HL-60 (cell line): ENCODE data around the gene MMP26.

Experiments used
- DNase-seq, 2 experiments: peaks; one replicate each; pipeline ENCODE4 v3.0.0-alpha.2; 2010 to 2020; ENCODE audit warnings: low read depth in 1 of 2, low spot score in 1 of 2
- H3K27ac ChIP-seq: fragments of 250-450 bp; sonication (Bioruptor Pico); replicated peaks from 2 replicates; pipeline ENCODE4 v1.5.1; 2020; ENCODE audit warnings: mild to moderate bottlenecking, moderate library complexity
- H3K27me3 ChIP-seq: fragments of 250-450 bp; sonication (Bioruptor Pico); 2 replicates; pipeline ENCODE4 v1.5.1; 2021; ENCODE audit warnings: mild to moderate bottlenecking, moderate library complexity; ENCODE audit not compliant: insufficient read depth, poor library complexity, severe bottlenecking
- H3K4me3 ChIP-seq: replicated peaks from 2 replicates; pipeline ENCODE4 v1.5.1; 2011; ENCODE audit warnings: mild to moderate bottlenecking, control low read depth, low read length; ENCODE audit not compliant: insufficient read depth
- CTCF ChIP-seq: IDR thresholded peaks from one replicate; pipeline ENCODE4 v1.5.1; 2011; ENCODE audit warnings: low read length, control low read depth, inconsistent platforms; ENCODE audit not compliant: insufficient read depth
- GABPA ChIP-seq: IDR thresholded peaks from 2 replicates; pipeline ENCODE4 v1.6.1; 2012; ENCODE audit warnings: low read depth
- POLR2AphosphoS5 ChIP-seq: IDR thresholded peaks from 2 replicates; pipeline ENCODE4 v1.6.1; 2012; ENCODE audit warnings: low read depth
- REST ChIP-seq: IDR thresholded peaks from 2 replicates; pipeline ENCODE4 v1.6.1; 2012; ENCODE audit warnings: low read depth; ENCODE audit not compliant: insufficient replicate concordance
- SPI1 ChIP-seq: IDR thresholded peaks from 2 replicates; pipeline ENCODE4 v1.6.1; 2012; ENCODE audit warnings: low read depth, mild to moderate bottlenecking, borderline replicate concordance

MMP26 gene

GRCh38 chr11:4673781-4674180 is 30.8 kb upstream of the MMP26 start:
- H3K27me3 ChIP-seq = no peaks in the 10 kb centered on the region
- no peak overlapping the region for H3K27ac ChIP-seq
- H3K4me3 ChIP-seq = no peak overlapping the region
- TF ChIP-seq REST = no peak
- no peak for TF ChIP-seq SPI1
- no peak for DNase-seq

- Histone ChIP-seq H3K27me3 (no peaks in the 10 kb centered on the region), H3K27ac (no peak overlapping the region), H3K4me3 (no peak overlapping the region)
- no peak for DNase-seq
- TF ChIP-seq GABPA = no peak
- TF ChIP-seq REST = no peak
- TF ChIP-seq SPI1 = no peak
- TF ChIP-seq CTCF = no peak
- TF ChIP-seq POLR2AphosphoS5 = no peak
These were observed 26.6 kb upstream of the MMP26 start for GRCh38 chr11:4677948-4678347.

- TF ChIP-seq GABPA (no peak), SPI1 (no peak)
- H3K27me3 ChIP-seq = no peaks in the 10 kb centered on the region
- no peak overlapping the region for H3K4me3 ChIP-seq
- no peak for DNase-seq
- H3K27ac ChIP-seq = no peak overlapping the region
These were observed 24.2 kb upstream of the MMP26 start for GRCh38 chr11:4680341-4680740.

GRCh38 chr11:4682623-4683419 is 21.8 kb upstream of the MMP26 start:
- no peak overlapping the region for H3K27ac ChIP-seq

More at GRCh38 chr11:4682623-4683419, 21.8 kb upstream of the MMP26 start:
- DNase-seq = no peak
- no peak for TF ChIP-seq REST
- TF ChIP-seq POLR2AphosphoS5 = no peak
- no peak for TF ChIP-seq SPI1
- TF ChIP-seq GABPA = no peak
- no peak for TF ChIP-seq CTCF
- peaks cover 4% of the 10 kb centered on the region for H3K27me3 ChIP-seq
- no peak overlapping the region for H3K4me3 ChIP-seq
